GM12874 (cell line): Measurements from ENCODE around the gene USP50.

Experiments used
- CTCF ChIP-seq: IDR thresholded peaks from 2 replicates; pipeline ENCODE4 v1.5.1; 2011; ENCODE audit warnings: low read depth, mild to moderate bottlenecking, control low read depth, low read length, moderate library complexity; ENCODE audit not compliant: insufficient read depth

Gene USP50

GRCh38 chr15:50546566-50546965 is at the start of gene USP50:
Gene USP50, minus strand, starts transcription at chr15:50546666. Its CDS starts 141 bp downstream, at chr15:50546525.
- no peak for TF ChIP-seq CTCF

GRCh38 chr15:50594311-50594710 is 47.8 kb upstream of the USP50 start:
- TF ChIP-seq CTCF: no peak

DNA sequence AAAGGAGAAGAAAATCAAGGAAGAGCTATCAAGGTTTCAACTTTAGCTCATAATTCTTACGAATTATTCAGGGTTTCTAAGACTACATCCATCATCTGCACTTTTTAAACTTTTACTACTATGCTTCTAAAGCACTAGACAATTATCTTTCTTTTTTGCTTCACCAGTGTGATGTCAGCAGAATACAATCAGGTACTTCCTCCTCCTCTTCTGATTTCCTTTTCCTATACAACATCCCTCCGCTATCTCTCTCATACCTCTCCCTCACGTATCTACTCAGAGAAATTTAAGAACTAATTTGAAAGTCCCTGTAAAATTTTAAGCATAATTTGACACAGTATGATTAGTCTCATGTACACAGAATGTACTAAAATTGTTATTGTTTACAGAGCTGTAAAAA is 47.3 kb upstream of the USP50 start:
- no peak for TF ChIP-seq CTCF

- TF ChIP-seq CTCF: no peak
Observed at GRCh38 chr15:50590288-50590687, 43.8 kb upstream of the USP50 start.

GRCh38 chr15:50577492-50577891 is 31.0 kb upstream of the USP50 start:
- TF ChIP-seq CTCF: no peak

- no peak for TF ChIP-seq CTCF
Observed at GRCh38 chr15:50576166-50576565, 29.7 kb upstream of the USP50 start.

DNA sequence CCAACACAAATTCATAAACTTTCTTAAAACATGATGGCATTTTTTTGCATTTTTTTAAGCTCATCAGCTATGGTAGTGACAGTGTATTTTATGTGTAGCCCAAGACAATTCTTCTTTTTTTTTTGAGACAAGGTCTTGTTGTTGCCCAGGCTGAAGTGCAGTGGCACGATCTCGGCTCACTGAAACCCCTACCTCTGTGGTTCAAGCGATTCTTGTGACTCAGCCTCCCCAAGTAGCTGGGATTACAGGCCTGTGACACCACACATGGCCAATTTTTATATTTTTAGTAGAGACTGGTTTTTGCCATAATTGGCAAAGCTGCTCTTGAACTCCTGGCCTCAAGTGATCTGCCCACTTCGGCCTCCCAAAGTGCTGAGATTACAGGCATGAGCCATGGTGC is 17.3 kb upstream of the USP50 start:
- no peak for TF ChIP-seq CTCF
